ENCODE results near the gene SYNE1. TPM values are rescaled to one million over a fixed set of nuclear protein-coding genes. Genes with fewer than 3 reads are reported as not detected.

The SYNE1 gene
- total and polyA plus RNA-seq, 2 of the 8 experiments (the other 6 are each of a cell fraction or from before 2014, with no cell fraction given), result 2.8 to 5.5 TPM

- Histone ChIP-seq H3K9ac (replicated peaks in 1 of 4; ENCODE audit: extremely low read depth in 1 of 4, low read depth in 3 of 4, low read length in 3 of 4) (no peak overlapping the region), H3K4ac (replicated peaks; ENCODE audit: insufficient read length, low read depth, low read length) (no peak overlapping the region), H3K4me1 (replicated peaks in 1 of 4; ENCODE audit: control insufficient read depth in 3 of 4, insufficient read depth in 4 of 4, low read length in 3 of 4) (no peaks in the 10 kb centered on the region), H4K8ac (ENCODE audit: extremely low read depth, insufficient read depth, low read length) (no peak overlapping the region), H3K56ac (replicated peaks; ENCODE audit: insufficient read length, low read depth, low read length) (no peak overlapping the region), H2BK20ac (ENCODE audit: low read length) (no peak overlapping the region), H2BK120ac (replicated peaks; ENCODE audit: low read depth, low read length) (no peak overlapping the region), H2BK15ac (ENCODE audit: low read length) (no peak overlapping the region), H4K20me1 (replicated peaks in 1 of 2; ENCODE audit: control insufficient read depth in 1 of 2, insufficient read depth in 2 of 2, low read length in 2 of 2) (no peaks in the 10 kb centered on the region), H3K79me2 (ENCODE audit: control insufficient read depth in 1 of 2, insufficient read depth in 2 of 2, low read length in 2 of 2) (no peaks in the 10 kb centered on the region), H2AFZ (ENCODE audit: low read length) (no peak overlapping the region), H2AK5ac (ENCODE audit: low read depth, low read length) (no peak overlapping the region), H3K9me3 (ENCODE audit: insufficient read depth in 2 of 2, low read depth in 1 of 2, low read length in 1 of 2) (no peaks in the 10 kb centered on the region), H3K27me3 (replicated peaks in 1 of 4; ENCODE audit: control insufficient read depth in 3 of 4, extremely low read depth in 1 of 4, insufficient read depth in 3 of 4, low read length in 3 of 4) (no peaks in the 10 kb centered on the region), H3K18ac (ENCODE audit: extremely low read depth, low read length) (no peak overlapping the region), H3K27ac (ENCODE audit: low read depth, low read length) (no peak overlapping the region), H3K36me3 (ENCODE audit: control insufficient read depth in 2 of 4, insufficient read depth in 4 of 4, low read length in 3 of 4) (no peaks in the 10 kb centered on the region), H4K91ac (replicated peaks; ENCODE audit: insufficient read length, low read length) (no peak overlapping the region), H2BK5ac (ENCODE audit: low read depth, low read length) (no peak overlapping the region), H3K4me3 (ENCODE audit: extremely low read depth in 1 of 4, insufficient read depth in 2 of 4, low read depth in 3 of 4, low read length in 4 of 4) (no peak overlapping the region), H3K4me2 (ENCODE audit: insufficient read depth in 1 of 2, low read depth in 2 of 2, low read length in 2 of 2) (no peak overlapping the region), H3K23ac (ENCODE audit: insufficient read length) (no peak overlapping the region), H3K79me1 (ENCODE audit: low read depth, low read length) (no peaks in the 10 kb centered on the region), H2BK12ac (ENCODE audit: low read depth, low read length) (no peak overlapping the region), H3K23me2 (ENCODE audit: low read depth, low read length) (no peaks in the 10 kb centered on the region), H3K14ac (ENCODE audit: insufficient read length) (no peak overlapping the region), H4K5ac (ENCODE audit: insufficient read length, low read depth, low read length) (no peak overlapping the region)
- ChIA-PET POLR2A (ENCODE audit: partially characterized antibody) (no interaction called here), CTCF (ENCODE audit: partially characterized antibody) (interaction anchor here (0.9 to 2.3 kb wide), 4 partner anchors 80 to 468 kb away, joined by 3 to 7 read pairs (median 3); no protein-coding TSS in a partner anchor)
- no peak for FAIRE-seq
- WGBS, 2 experiments (ENCODE audit: extremely low coverage in 1 of 2, insufficient coverage in 1 of 2, insufficient read length in 1 of 2, insufficient replicate concordance in 2 of 2, low coverage in 1 of 2, low lambda C conversion rate in 2 of 2, missing lambda C conversion rate in 1 of 2), result 91% methylated on average over 2 of the region's 2 CpGs; no CpG with 5 or more reads in 1 of the 2 experiments
- DNase-seq (ENCODE audit: low read depth in 1 of 2, low spot score in 2 of 2), result no peak
- TF ChIP-seq RXRA (IDR thresholded peaks at IDR 0.05; ENCODE audit: insufficient read depth, low read depth, low read length), result no peak
- no peak for TF ChIP-seq GABPA (IDR thresholded peaks at IDR 0.05; ENCODE audit: borderline replicate concordance, insufficient read depth, low read length)
- TF ChIP-seq YY1 (IDR thresholded peaks at IDR 0.05; ENCODE audit: low read depth, low read length), result no peak
- no peak for TF ChIP-seq RBBP5 (IDR thresholded peaks at IDR 0.05; ENCODE audit: borderline replicate concordance, low read depth, low read length)
Observed at GRCh38 chr6:152130441-152130840, 506.7 kb downstream of the SYNE1 start.

Measured in H1 (cell line).